GM12878 (cell line): ENCODE data around the gene CLK1. TPM values are rescaled to one million over a fixed set of nuclear protein-coding genes. Genes with fewer than 3 reads are reported as not detected.

Experiments
- ATAC-seq: fragments of 200-7000 bp; cut with Tn5 transposase; 3 replicates; pipeline ENCODE4 v1.9.1; 2020; ENCODE audit warnings: mild to moderate bottlenecking, moderate library complexity
- BruUV-seq: library from RNA; stranded (reverse); fragments of 400-500 nt; replicated peaks from 2 replicates; lab custom pipeline; 2021; lab: Mats Ljungman, UMichigan
- CTCF ChIA-PET: fragments of 300-600 bp; sonication (Branson Sonifier 250); formaldehyde crosslinking; extraction: SDS; loops from one replicate; lab custom pipeline; 2021; ENCODE audit warnings: inconsistent platforms; lab: Yijun Ruan, JAX
- POLR2A ChIA-PET: fragments of 350-600 bp; formaldehyde crosslinking; extraction: SDS; loops from one replicate; lab custom pipeline; 2021; ENCODE audit warnings: inconsistent platforms; lab: Charles Lee
- RAD21 ChIA-PET: fragments of 300-600 bp; sonication (Branson Sonifier 250); formaldehyde crosslinking; loops from one replicate; lab custom pipeline; 2023; ENCODE audit warnings: antibody characterized with exemption; ENCODE audit not compliant: unreplicated experiment; lab: Charles Lee
- SMC1A ChIA-PET: fragments of 300-600 bp; sonication (Branson Sonifier 250); formaldehyde crosslinking; loops from one replicate; lab custom pipeline; 2023; ENCODE audit not compliant: unreplicated experiment, uncharacterized antibody; lab: Charles Lee
- DNase-seq: peaks from one replicate; pipeline ENCODE4 v3.0.0-alpha.2; 2011; ENCODE audit warnings: low read depth, low spot score
- FAIRE-seq: peaks from 3 replicates; lab custom pipeline; 2011; peaks lifted over from hg19 to GRCh38; lab: Jason Lieb, UNC
- H2AFZ ChIP-seq: 2 replicates; pipeline ENCODE4 v1.6.0; 2011; ENCODE audit warnings: low read depth, low read length, control low read depth; ENCODE audit not compliant: control insufficient read depth
- H3K27ac ChIP-seq: 2 replicates; pipeline ENCODE4 v1.5.1; 2011; ENCODE audit warnings: control low read depth; ENCODE audit not compliant: control insufficient read depth, insufficient read depth
- H3K27me3 ChIP-seq, 2 experiments: replicated peaks in 1 of 2; 2 replicates each; pipeline versions ENCODE4 v1.6.0 to v1.6.1; 2011; ENCODE audit warnings: low read length in 1 of 2; ENCODE audit not compliant: control insufficient read depth in 2 of 2, insufficient read depth in 2 of 2
- H3K36me3 ChIP-seq, 2 experiments: 2 replicates each; pipeline ENCODE4 v1.5.1; 2011; ENCODE audit warnings: low read length in 1 of 2; ENCODE audit not compliant: control insufficient read depth in 2 of 2, insufficient read depth in 2 of 2
- H3K4me1 ChIP-seq: 2 replicates; pipeline ENCODE4 v1.6.1; 2011; ENCODE audit warnings: mild to moderate bottlenecking, low read length, moderate library complexity, mixed read lengths; ENCODE audit not compliant: control insufficient read depth, insufficient read depth
- H3K4me2 ChIP-seq: 2 replicates; pipeline ENCODE4 v1.6.0; 2011; ENCODE audit warnings: control low read depth; ENCODE audit not compliant: control insufficient read depth, insufficient read depth
- H3K4me3 ChIP-seq: fragments of 200-600 bp; sonication (generic); 2 replicates; pipeline ENCODE4 v1.5.1; 2016
- H3K79me2 ChIP-seq: 2 replicates; pipeline ENCODE4 v1.6.0; 2011; ENCODE audit warnings: low read length; ENCODE audit not compliant: control insufficient read depth, insufficient read depth
- H3K9ac ChIP-seq: 2 replicates; pipeline ENCODE4 v1.8.0; 2011; ENCODE audit warnings: low read length, control low read depth, mixed read lengths; ENCODE audit not compliant: control insufficient read depth, insufficient read depth
- H3K9me3 ChIP-seq: replicated peaks from 3 replicates; pipeline ENCODE4 v1.5.1; 2011; ENCODE audit warnings: mild to moderate bottlenecking, low read length; ENCODE audit not compliant: control insufficient read depth, insufficient read depth
- H4K20me1 ChIP-seq: 2 replicates; pipeline ENCODE4 v1.6.0; 2011; ENCODE audit not compliant: control insufficient read depth, insufficient read depth
- ATF7 ChIP-seq: fragments of 450-650 bp; IDR thresholded peaks from 2 replicates; pipeline ENCODE4 v1.6.1; 2016; ENCODE audit warnings: low read depth, mild to moderate bottlenecking
- CBFB ChIP-seq: IDR thresholded peaks from 2 replicates; pipeline ENCODE4 v1.6.1; 2016; ENCODE audit warnings: antibody characterized with exemption, low read depth
- EED ChIP-seq: sonication (generic); IDR thresholded peaks from 2 replicates; pipeline ENCODE4 v1.6.1; 2016; ENCODE audit warnings: antibody characterized with exemption, low read depth
- FOXK2 ChIP-seq: fragments of 450-650 bp; IDR thresholded peaks from 2 replicates; pipeline ENCODE4 v1.6.1; 2017; ENCODE audit warnings: mild to moderate bottlenecking, moderate library complexity
- IRF3 ChIP-seq: fragments of 450-650 bp; IDR thresholded peaks from 2 replicates; pipeline ENCODE4 v1.6.1; 2014; ENCODE audit warnings: mild to moderate bottlenecking
- IRF4 ChIP-seq: IDR thresholded peaks from 2 replicates; pipeline ENCODE4 v1.6.1; 2011; ENCODE audit warnings: low read depth, low read length
- JUND ChIP-seq: IDR thresholded peaks from 2 replicates; pipeline ENCODE4 v1.6.1; 2012; ENCODE audit warnings: low read depth, mild to moderate bottlenecking, low read length, improper control_type of control experiment, moderate library complexity
- KDM1A ChIP-seq: fragments of 200-600 bp; sonication (generic); IDR thresholded peaks from 2 replicates; pipeline ENCODE4 v1.6.1; 2016; ENCODE audit warnings: borderline replicate concordance
- NFIC ChIP-seq: IDR thresholded peaks from 2 replicates; pipeline ENCODE4 v1.6.1; 2012; ENCODE audit warnings: low read depth, mild to moderate bottlenecking, inconsistent platforms, low read length, moderate library complexity
- NFXL1 ChIP-seq: fragments of 450-650 bp; IDR thresholded peaks from 2 replicates; pipeline ENCODE4 v1.6.1; 2017; ENCODE audit warnings: antibody characterized with exemption, mild to moderate bottlenecking, borderline replicate concordance
- NR2C1 ChIP-seq: fragments of 450-650 bp; IDR thresholded peaks from 2 replicates; pipeline ENCODE4 v1.6.1; 2017; ENCODE audit warnings: antibody characterized with exemption, mild to moderate bottlenecking, moderate library complexity
- RAD21 ChIP-seq: IDR thresholded peaks from 2 replicates; pipeline ENCODE4 v1.6.1; 2011; ENCODE audit warnings: mild to moderate bottlenecking, low read depth, low read length, moderate library complexity; ENCODE audit not compliant: insufficient read depth
- SPI1 ChIP-seq: IDR thresholded peaks from 2 replicates; pipeline ENCODE4 v1.6.1; 2011; ENCODE audit warnings: low read depth, mild to moderate bottlenecking, low read length, moderate library complexity, borderline replicate concordance; ENCODE audit not compliant: insufficient read depth
- TARDBP ChIP-seq: IDR thresholded peaks from 2 replicates; pipeline ENCODE4 v1.6.1; 2016; ENCODE audit warnings: borderline replicate concordance
- YY1 ChIP-seq: IDR thresholded peaks from 2 replicates; pipeline ENCODE4 v1.6.1; 2011; ENCODE audit warnings: low read depth, mild to moderate bottlenecking, low read length
- in situ Hi-C: fragments of 300-500 bp; cut with MboI; formaldehyde crosslinking; loops from 9 replicates; pipeline ENCODE4 v1.14.3; 2018; ENCODE audit warnings: mixed read lengths
- intact Hi-C: fragments of 100-400 bp; cut with micrococcal nuclease; formaldehyde crosslinking; loops from one replicate; pipeline ENCODE4 v1.14.2; 2022; ENCODE audit not compliant: unreplicated experiment
- polyA plus RNA-seq, 11 experiments: library from polyadenylated mRNA; depleted of rRNA in 4 of 11; unstranded in 6 of 11; stranded (reverse) in 5 of 11; fragments of >200 nt; fragmentation: Nextera tagmentation in 4 of 11; fragmentation: Illumina TruSeq in 1 of 11; extraction: Ambion mirVana in 4 of 11; extraction: Trizol in 1 of 11; gene quantifications; 1 replicate in 1 of 11; 2 replicates in 10 of 11; pipeline versions ENCODE4 v1.2.1 to v1.2.3, GENCODE V29; 2011 to 2016; ENCODE audit warnings: inconsistent platforms in 2 of 11, missing spikeins in 2 of 11, low read depth in 1 of 11
- total RNA-seq, 4 experiments: library from RNA; depleted of rRNA in 3 of 4; stranded (reverse); fragments of >200 nt in 3 of 4; fragmentation: Illumina TruSeq in 1 of 4; extraction: Trizol in 1 of 4; gene quantifications; 2 replicates each; pipeline versions ENCODE4 v1.2.1 to v1.2.3, GENCODE V29; 2013 to 2021

CLK1 gene
- total and polyA plus RNA-seq, 10 of the 15 experiments (the other 5 are each of a cell fraction or from before 2014, with no cell fraction given) = 61.2 to 221 (median 80.1) TPM

- TF ChIP-seq NR2C1 (no peak), RAD21 (no peak), NFXL1 (no peak), TARDBP (no peak)
Observed at GRCh38 chr2:200878289-200878880, 13.9 kb upstream of the CLK1 start (continued).

- no peaks in the 10 kb centered on the region for H3K27me3 ChIP-seq
- no peak overlapping the region for H3K4me2 ChIP-seq
- CTCF ChIA-PET = interaction anchor here (0.9 to 1.1 kb wide), 2 partner anchors 12 to 24 kb away, joined by 3 to 4 read pairs; partner anchors contain the start of gene NIF3L1
- BruUV-seq = no TSS peak
- ATAC-seq (no peak), DNase-seq (no peak), FAIRE-seq (no peak)
- SMC1A ChIA-PET = interaction anchor here (0.6 to 1.4 kb wide), 3 partner anchors 10 to 135 kb away, joined by 3 to 4 read pairs (median 3); no protein-coding TSS in a partner anchor
- no peaks in the 10 kb centered on the region for H3K4me1 ChIP-seq
- RAD21 ChIA-PET = interaction anchor here (0.7 kb wide), 1 partner anchor 355 kb away, joined by 4 read pairs; no protein-coding TSS in a partner anchor
- no peak overlapping the region for H2AFZ ChIP-seq
- intact Hi-C loops (no loop called here), in situ Hi-C loops (no loop called here)
- H4K20me1 ChIP-seq = no peaks in the 10 kb centered on the region
- H3K27ac ChIP-seq = no peak overlapping the region
- H3K36me3 ChIP-seq = peaks cover 1 to 13% of the 10 kb centered on the region in 2 experiments; a peak in 3 of 4 replicates
- H3K9ac ChIP-seq = no peak overlapping the region
- no peak overlapping the region for H3K4me3 ChIP-seq
- no peaks in the 10 kb centered on the region for H3K79me2 ChIP-seq
- POLR2A ChIA-PET = no interaction called here
- H3K9me3 ChIP-seq = no peaks in the 10 kb centered on the region
- TF ChIP-seq EED (no peak), YY1 (no peak), JUND (no peak), FOXK2 (no peak), IRF4 (no peak), KDM1A (no peak), NFIC (no peak), IRF3 (no peak), CBFB (no peak), SPI1 (no peak), ATF7 (no peak)
- TF ChIP-seq, all 136 proteins: peak for 0
Observed at GRCh38 chr2:200877443-200877842, 13.0 kb upstream of the CLK1 start.
